ENCODE data around the gene RASD1. TPM values are rescaled to one million over a fixed set of nuclear protein-coding genes. Genes with fewer than 3 reads are reported as not detected.

Gene RASD1
- total RNA-seq, 4 donors from 2014 or later = 23.5 to 83.8 (median 61.3) TPM

DNA sequence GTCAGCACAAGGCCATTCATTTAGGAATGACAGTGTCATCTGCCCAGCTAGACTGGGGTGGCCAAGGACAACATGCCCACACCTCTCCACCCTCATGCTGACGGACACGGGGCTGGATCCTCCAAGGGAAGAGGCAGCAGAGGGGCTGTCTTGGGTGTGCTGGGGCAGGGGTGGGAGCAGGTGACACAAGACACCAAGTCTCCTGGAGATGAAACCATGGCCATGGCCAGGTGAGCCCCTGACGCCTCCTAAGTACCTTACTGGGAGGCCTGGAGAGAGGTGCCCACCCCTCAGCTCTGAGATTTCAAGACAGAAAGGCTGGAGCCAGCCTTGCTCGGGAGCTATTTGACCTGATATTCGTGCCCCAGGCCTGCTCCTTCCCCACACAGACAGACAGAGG is 9.0 kb upstream of the RASD1 start:
- Histone ChIP-seq H3K9me3 (no peaks in the 10 kb centered on the region), H3K4me1 (peaks cover 0 to 12% (median 7%) of the 10 kb centered on the region in 4 donors), H3K27me3 (no peaks in the 10 kb centered on the region), H3K27ac (no peak overlapping the region), H3K4me3 (no peak overlapping the region), H3K36me3 (no peaks in the 10 kb centered on the region)
- no peak for DNase-seq
- in situ Hi-C loops (cut with MboI; ENCODE audit: low pct_ligation_motif_present in 1 of 4, low pct_unique_long_range_greater_than_20kb in 1 of 4, low sequenced_read_pairs in 3 of 4) (loop anchor here in 2 of 4 donors (10.0 kb wide), 2 partner anchors 140 to 150 kb away; no protein-coding TSS in a partner anchor), intact Hi-C loops (cut with DNase I; ENCODE audit: low total_unique reads) (no loop called here)
- 98% methylated on average over 4 of the region's 5 CpGs; no CpG with 5 or more reads in 1 of the 2 donors for WGBS, 2 donors (ENCODE audit: low coverage in 1 of 2)
- no peak for TF ChIP-seq POLR2A (IDR thresholded peaks at IDR 0.05)
- TF ChIP-seq POLR2AphosphoS5 (IDR thresholded peaks at IDR 0.05) = no peak
- TF ChIP-seq, protein P1, sequence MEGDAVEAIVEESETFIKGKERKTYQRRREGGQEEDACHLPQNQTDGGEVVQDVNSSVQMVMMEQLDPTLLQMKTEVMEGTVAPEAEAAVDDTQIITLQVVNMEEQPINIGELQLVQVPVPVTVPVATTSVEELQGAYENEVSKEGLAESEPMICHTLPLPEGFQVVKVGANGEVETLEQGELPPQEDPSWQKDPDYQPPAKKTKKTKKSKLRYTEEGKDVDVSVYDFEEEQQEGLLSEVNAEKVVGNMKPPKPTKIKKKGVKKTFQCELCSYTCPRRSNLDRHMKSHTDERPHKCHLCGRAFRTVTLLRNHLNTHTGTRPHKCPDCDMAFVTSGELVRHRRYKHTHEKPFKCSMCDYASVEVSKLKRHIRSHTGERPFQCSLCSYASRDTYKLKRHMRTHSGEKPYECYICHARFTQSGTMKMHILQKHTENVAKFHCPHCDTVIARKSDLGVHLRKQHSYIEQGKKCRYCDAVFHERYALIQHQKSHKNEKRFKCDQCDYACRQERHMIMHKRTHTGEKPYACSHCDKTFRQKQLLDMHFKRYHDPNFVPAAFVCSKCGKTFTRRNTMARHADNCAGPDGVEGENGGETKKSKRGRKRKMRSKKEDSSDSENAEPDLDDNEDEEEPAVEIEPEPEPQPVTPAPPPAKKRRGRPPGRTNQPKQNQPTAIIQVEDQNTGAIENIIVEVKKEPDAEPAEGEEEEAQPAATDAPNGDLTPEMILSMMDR (IDR thresholded peaks at IDR 0.05) = no peak
- TF ChIP-seq EP300 (IDR thresholded peaks at IDR 0.05; ENCODE audit: low read depth) = no peak

DNA sequence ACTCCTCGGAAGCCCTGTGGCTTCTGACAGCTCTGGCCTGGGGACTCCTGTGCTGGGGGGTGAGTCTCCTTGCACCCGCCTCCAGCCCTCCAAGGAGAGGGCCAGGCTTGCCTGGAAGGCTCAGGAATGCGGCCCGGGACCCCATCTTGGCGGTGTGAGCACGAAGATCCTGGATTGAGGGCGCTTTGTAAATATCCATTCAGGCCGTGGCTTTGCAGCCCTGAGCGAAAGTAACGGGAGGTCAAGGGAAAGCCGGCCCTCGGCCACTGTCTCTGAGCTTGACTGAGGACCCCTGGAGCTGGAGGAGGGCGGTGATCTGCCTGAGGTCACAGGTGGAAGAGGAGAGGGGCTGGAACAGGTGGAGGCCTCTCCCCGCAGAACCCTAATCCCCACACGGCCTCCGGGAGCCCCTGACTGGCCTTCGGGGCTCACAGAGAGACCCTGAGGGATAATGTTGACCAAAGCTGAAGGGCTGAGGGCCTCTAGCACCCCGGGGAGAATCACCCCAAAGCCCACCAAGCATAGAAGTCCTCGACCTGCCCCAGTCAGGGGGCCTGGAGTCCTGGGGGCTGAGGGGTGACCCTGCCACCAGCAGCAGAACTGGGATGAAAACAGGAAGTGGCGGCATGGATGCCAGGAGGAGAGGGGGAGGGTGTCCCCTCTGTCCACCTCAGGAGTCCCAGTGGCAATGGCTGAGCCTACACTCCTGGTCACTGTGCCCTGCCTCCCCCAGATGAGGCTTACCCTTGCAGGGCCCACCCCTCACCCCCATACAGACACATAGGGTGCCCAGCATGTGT is 8.3 kb upstream of the RASD1 start:
- WGBS, 2 donors (ENCODE audit: low coverage in 1 of 2) = 83% methylated on average over 20 of the region's 20 CpGs; no CpG with 5 or more reads in 1 of the 2 donors
- TF ChIP-seq EP300 (IDR thresholded peaks at IDR 0.05; ENCODE audit: low read depth) (no peak), POLR2A (IDR thresholded peaks at IDR 0.05) (no peak), POLR2AphosphoS5 (IDR thresholded peaks at IDR 0.05) (no peak)
- TF ChIP-seq, protein P1 (IDR thresholded peaks at IDR 0.05) = no peak
- no peak for DNase-seq
- no peak overlapping the region for H3K27ac ChIP-seq
- no peaks in the 10 kb centered on the region for H3K36me3 ChIP-seq
- H3K27me3 ChIP-seq = no peaks in the 10 kb centered on the region
- in situ Hi-C loops (cut with MboI; ENCODE audit: low pct_ligation_motif_present in 1 of 4, low pct_unique_long_range_greater_than_20kb in 1 of 4, low sequenced_read_pairs in 3 of 4) (loop anchor here in 2 of 4 donors (10.0 kb wide), 2 partner anchors 140 to 150 kb away; no protein-coding TSS in a partner anchor), intact Hi-C loops (cut with DNase I; ENCODE audit: low total_unique reads) (no loop called here)
- peaks cover 0 to 12% (median 7%) of the 10 kb centered on the region in 4 donors for H3K4me1 ChIP-seq
- H3K9me3 ChIP-seq = no peaks in the 10 kb centered on the region
- no peak overlapping the region for H3K4me3 ChIP-seq

DNA sequence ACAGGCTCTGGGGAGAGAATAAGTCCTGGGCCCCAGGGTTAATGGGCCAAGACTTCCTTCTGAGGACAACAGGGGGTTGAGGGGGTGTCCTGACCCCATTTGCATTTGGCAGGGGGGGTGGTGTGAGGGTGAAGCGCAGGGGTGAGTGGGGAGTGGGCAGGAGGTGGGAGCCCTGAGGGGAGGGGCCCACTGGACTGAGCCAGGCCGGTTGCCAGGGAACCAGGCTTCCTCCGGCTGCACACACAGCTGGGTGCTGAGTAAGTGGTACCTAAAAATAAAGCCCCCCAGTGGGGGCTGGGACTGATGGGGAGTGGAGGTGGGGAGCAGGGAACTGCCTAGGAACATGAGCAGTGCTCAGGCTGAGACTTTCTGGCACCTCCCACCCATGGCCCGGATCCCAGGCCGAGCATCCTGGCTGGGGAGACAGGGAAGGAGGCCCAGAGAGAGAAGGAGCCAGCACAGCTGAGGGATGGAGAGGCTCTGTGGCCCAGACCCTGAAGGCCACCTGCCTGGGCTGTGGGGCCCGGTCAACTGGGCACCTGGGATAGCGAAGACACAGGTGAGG is 7.5 kb upstream of the RASD1 start:
- in situ Hi-C loops (cut with MboI; ENCODE audit: low pct_ligation_motif_present in 1 of 4, low pct_unique_long_range_greater_than_20kb in 1 of 4, low sequenced_read_pairs in 3 of 4) (loop anchor here in 2 of 4 donors (10.0 kb wide), 2 partner anchors 141 to 149 kb away; no protein-coding TSS in a partner anchor), intact Hi-C loops (cut with DNase I; ENCODE audit: low total_unique reads) (no loop called here)
- Histone ChIP-seq H3K36me3 (no peaks in the 10 kb centered on the region), H3K27me3 (no peaks in the 10 kb centered on the region), H3K27ac (no peak overlapping the region), H3K4me1 (peaks cover 0 to 12% (median 8%) of the 10 kb centered on the region in 4 donors), H3K9me3 (no peaks in the 10 kb centered on the region), H3K4me3 (no peak overlapping the region)
- no peak for DNase-seq
- no peak for TF ChIP-seq POLR2A (IDR thresholded peaks at IDR 0.05)
- TF ChIP-seq, protein P1 (IDR thresholded peaks at IDR 0.05) = no peak
- no peak for TF ChIP-seq EP300 (IDR thresholded peaks at IDR 0.05; ENCODE audit: low read depth)
- no peak for TF ChIP-seq POLR2AphosphoS5 (IDR thresholded peaks at IDR 0.05)
- WGBS, 2 donors (ENCODE audit: low coverage in 1 of 2) = 67% methylated on average over 5 of the region's 7 CpGs; no CpG with 5 or more reads in 1 of the 2 donors

Measured in transverse colon (tissue), 4 donors.